NCI-H748 (cell line): Measurements from ENCODE around the gene EIF2AK3.
"Not testable (repeated sequence)": the region's sequence is repeated elsewhere in the genome, so short reads cannot be mapped to it uniquely, and the experiment has no call there.

Source experiments
- DNase-seq: peaks from one replicate; lab custom pipeline; 2025; ENCODE audit not compliant: unreplicated experiment; lab: John Stamatoyannopoulos, UW

EIF2AK3 gene

DNA sequence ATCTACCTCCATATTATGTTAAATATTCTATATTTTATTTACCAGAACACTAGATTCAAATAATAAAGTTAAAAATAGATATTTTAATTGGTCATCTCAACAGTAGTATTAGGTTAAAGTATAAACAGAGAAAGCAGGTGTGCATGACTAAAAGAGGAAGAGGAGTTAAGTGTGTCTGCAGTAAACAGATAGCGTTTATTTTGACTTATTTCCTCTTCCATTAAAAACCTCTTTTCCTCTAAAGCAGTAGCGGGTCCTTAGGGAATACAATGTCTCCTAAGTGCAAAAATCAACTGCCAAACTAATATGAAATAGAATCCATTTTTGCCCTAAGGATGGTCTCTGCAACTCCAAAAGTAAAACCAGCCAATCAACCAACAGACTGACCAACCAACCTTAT, 27.7 kb downstream of the EIF2AK3 start:
- no peak for DNase-seq

- DNase-seq, result no peak
Observed at GRCh38 chr2:88597168-88597567, 30.1 kb downstream of the EIF2AK3 start.

- DNase-seq, result no peak
Observed at GRCh38 chr2:88596141-88596830, 31.0 kb downstream of the EIF2AK3 start.

- DNase-seq, result no peak
Observed at GRCh38 chr2:88591698-88592097, 35.6 kb downstream of the EIF2AK3 start.

GRCh38 chr2:88590998-88591613, 36.2 kb downstream of the EIF2AK3 start:
- DNase-seq, result peak; percentile 51

- no peak for DNase-seq
Observed at GRCh38 chr2:88585969-88586368, 41.3 kb downstream of the EIF2AK3 start.

- no peak for DNase-seq
Observed at GRCh38 chr2:88582030-88582429, 45.2 kb downstream of the EIF2AK3 start.

GRCh38 chr2:88580088-88580487, 47.2 kb downstream of the EIF2AK3 start:
- DNase-seq, result no peak

DNA sequence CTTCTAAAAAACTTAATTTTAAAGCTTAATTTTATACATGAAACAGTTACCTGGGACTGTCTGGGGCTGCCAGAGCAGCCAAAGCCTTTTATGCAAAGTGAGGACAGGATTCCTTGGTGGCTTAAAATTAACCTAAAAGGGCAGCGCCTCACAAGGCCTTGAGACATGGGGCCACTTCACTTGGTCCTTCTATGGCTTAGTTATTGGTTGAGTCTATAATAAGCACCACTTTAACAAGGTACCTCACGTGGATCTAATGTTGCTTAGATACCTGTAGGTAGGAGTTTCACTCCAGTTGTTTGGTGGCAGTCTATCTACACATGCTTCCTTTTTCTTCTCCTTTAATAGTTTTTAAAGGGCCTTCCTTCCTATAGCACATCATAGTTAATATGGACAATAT, 51.6 kb downstream of the EIF2AK3 start:
- DNase-seq, result no peak

- DNase-seq, result no peak
Observed at GRCh38 chr2:88575051-88575450, 52.2 kb downstream of the EIF2AK3 start.

DNA sequence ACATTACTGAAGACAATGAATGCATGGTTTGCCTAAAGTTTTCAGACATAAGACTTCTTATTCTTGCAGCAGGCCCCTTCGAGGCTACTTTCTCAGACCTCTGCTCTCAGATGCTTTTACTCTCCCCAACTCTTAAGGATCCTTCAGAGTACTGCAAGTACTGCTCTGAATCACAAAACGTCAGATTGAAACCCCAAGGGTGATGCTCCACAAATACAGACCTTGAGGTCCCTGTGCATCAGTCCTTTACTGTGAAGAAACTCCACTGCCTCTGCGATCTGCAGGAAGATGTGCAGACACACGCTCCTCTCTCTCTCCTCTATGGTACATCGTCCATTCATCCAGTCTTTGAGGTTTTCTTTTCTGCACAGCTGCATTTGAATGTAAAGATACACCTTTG, 52.8 kb downstream of the EIF2AK3 start:
- DNase-seq, result no peak

DNA sequence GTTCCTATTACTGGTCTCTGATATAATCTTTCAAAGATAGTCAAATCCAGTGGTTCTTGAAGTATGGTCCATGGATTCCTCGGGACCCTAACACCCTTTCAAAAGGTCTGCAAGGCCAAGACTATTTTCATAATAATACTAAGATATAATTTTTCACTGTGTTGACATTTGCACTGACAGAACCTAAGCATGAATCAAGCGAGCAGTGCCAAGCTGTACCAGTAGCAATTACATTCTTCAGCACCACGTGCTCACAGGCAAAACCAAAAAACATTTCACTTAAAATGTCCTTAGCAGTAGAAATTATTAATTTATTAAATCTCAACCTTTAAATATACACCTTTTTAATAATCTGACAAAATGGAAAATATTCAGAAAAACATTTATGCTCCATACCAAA, 59.1 kb downstream of the EIF2AK3 start:
- no peak for DNase-seq

GRCh38 chr2:88564402-88564801, 62.9 kb downstream of the EIF2AK3 start:
- DNase-seq, result no peak

- no peak for DNase-seq
Observed at GRCh38 chr2:88563129-88563528, 64.1 kb downstream of the EIF2AK3 start.

GRCh38 chr2:88561646-88562388, 65.4 kb downstream of the EIF2AK3 start:
- DNase-seq, result no peak

GRCh38 chr2:88560619-88561307, 66.5 kb downstream of the EIF2AK3 start:
- DNase-seq, result no peak

DNA sequence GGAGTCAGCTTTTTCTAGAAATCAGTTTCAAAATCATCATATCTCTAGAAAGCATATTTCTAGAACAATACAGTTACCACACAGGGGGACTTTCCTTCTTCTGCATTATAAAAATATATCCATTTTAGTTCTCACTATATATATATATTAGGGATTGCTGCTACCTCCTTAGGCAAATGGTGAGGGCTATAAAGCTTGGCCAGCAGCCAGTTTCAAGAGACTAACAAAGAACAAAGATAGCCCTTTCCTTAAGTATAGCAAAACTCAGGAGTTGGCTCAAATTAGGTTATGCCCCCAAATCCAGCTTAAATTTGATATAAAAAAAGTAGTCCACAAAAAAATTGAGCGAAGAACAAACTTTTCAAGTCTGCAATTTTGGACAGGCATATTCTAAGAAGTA, 70.0 kb downstream of the EIF2AK3 start:
- no peak for DNase-seq

GRCh38 chr2:88556026-88556425, 71.2 kb downstream of the EIF2AK3 start:
- DNase-seq, result no peak

GRCh38 chr2:88554189-88554588, 73.1 kb downstream of the EIF2AK3 start:
- DNase-seq, result peak; percentile 11

DNA sequence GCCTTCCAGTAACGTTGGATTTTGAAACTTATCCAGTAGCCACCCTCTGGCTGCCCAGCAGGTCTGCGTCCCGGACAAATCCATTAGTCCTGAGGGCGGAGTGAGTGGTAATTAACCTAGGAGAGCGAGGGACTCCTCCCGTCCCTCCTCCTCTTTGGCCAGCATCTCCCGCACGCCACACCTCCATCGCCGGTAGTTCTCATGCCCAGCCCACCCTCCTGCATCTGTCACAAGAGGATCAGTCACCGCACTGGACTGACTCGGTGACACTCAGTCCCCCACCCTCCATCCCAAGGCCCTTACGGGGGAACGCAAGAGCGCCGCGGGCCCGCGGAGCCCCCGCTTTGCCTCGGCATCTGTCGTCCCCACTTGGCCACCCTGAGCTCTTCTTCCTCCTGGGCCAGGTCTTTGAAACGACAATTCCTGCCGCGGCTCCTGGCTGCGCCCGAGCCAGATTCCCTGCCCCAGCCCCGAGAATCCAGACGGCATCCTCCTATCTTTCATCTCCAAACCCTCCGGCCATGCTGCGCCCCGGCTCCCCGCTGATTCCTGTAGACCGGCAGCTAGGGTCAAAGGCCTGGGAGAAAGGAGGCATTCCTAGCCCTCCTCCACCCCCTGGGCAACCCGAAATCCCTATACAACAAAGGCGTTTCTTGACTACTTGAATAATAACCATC, 77.5 kb downstream of the EIF2AK3 start:
- peak; percentile 41 for DNase-seq

DNA sequence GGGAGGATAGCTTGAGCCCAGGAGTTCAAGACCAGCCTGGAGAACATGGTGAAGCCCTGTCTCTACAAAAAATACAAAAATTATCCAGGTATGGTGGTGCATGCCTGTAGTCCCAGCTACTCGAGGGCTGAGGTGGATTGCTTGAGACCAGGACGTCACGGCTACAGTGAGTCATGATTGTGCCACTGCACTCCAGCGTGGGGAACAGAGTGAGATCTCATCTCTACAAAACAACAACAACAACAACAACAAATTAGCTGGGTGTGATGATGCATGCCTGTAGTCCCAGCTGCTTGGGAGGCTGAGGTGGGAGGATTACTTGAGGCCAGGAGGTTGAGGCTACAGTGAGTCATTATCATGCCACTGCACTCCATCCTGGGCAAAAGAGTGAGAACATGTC, 81.0 kb downstream of the EIF2AK3 start:
- DNase-seq, result not testable (repeated sequence)
